D721Med (cell line): ENCODE measurements around the gene FIBIN.

Experiments
- DNase-seq: peaks from one replicate; pipeline ENCODE4 v3.0.0; 2011; ENCODE audit warnings: low spot score; ENCODE audit not compliant: insufficient read length
- FAIRE-seq: peaks from 2 replicates; lab custom pipeline; 2011; peaks lifted over from hg19 to GRCh38; lab: Jason Lieb, UNC
- CTCF ChIP-seq: IDR thresholded peaks from 2 replicates; pipeline ENCODE4 v1.5.1; 2012; ENCODE audit warnings: mild to moderate bottlenecking, control low read depth; ENCODE audit not compliant: insufficient read depth; ENCODE audit errors: missing control alignments

FIBIN gene

GRCh38 chr11:27024865-27025264 lies 31.0 kb downstream of the FIBIN start:
- DNase-seq (no peak), FAIRE-seq (no peak)
- TF ChIP-seq CTCF: no peak

DNA sequence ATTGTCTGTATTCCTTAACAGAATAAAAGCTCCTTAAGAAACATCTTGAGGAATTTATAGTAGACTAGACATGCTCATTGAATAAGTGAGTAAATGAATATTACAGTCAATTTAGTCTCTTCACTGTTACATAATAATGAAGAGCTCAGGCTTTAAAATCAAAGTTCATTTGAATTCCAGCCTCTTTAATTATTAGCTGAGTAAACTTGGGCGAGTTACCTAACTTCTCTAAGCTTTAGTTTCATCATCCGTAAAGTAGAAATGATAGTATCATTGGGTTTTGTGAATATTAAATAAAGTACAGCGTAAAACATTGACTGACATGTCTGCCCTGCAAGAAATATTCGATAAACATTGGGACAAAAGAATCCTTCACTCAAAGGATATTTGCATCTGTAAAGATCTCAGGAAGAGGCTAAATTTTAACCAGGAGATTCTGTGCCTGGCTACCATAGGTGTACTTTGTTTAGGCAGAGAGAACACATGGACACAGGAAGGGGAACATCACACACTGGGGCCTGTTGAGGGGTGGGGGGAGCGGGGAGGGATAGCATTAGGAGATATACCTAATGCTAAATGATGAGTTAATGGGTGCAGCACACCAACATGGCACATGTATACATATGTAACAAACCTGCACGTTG lies 31.5 kb downstream of the FIBIN start:
- TF ChIP-seq CTCF: no peak
- no peak for FAIRE-seq

DNA sequence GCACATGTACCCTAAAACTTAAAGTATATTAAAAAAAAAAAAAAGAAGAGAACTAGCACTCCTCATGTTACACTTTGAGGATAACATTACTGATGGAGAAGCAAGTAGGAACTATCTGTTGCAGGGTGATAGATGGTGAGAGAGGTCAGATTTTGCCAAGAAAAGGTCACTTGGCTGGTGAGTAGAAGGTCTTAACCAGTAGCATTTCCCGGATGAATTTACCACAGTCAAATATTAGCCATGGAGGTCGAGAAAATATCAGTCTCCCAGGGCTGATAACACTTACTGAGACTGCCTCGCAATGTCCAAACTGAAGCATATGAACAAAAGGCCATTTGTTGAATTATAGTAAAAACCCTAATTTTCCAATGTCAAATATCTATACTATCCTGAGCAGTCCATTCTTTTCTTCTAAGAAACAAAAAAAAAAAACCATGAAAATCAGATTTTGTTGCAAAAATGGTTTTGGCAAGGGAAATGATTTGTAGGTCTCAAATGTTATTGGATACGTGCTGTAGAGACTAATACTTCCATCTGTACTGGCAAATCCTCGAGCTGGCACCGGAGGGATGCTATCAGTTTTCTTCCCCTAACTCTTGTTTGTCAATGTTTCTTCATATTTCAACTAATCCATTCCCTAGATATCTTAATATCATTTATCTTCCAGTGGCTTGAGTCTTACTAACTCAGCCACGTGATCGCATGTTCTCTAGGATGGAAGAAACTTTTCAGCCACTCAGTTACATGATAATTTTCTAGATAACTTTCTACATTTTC lies 32.2 kb downstream of the FIBIN start:
- FAIRE-seq (no peak), DNase-seq (no peak)
- TF ChIP-seq CTCF: no peak

More for the DNA sequence above, 31.5 kb downstream of the FIBIN start:
- DNase-seq: no peak

GRCh38 chr11:27028561-27028965 lies 34.7 kb downstream of the FIBIN start:
- no peak for DNase-seq
- no peak for TF ChIP-seq CTCF
- no peak for FAIRE-seq

- TF ChIP-seq CTCF: no peak
- FAIRE-seq: no peak
- no peak for DNase-seq
These were observed 36.1 kb downstream of the FIBIN start for GRCh38 chr11:27029966-27030365.

DNA sequence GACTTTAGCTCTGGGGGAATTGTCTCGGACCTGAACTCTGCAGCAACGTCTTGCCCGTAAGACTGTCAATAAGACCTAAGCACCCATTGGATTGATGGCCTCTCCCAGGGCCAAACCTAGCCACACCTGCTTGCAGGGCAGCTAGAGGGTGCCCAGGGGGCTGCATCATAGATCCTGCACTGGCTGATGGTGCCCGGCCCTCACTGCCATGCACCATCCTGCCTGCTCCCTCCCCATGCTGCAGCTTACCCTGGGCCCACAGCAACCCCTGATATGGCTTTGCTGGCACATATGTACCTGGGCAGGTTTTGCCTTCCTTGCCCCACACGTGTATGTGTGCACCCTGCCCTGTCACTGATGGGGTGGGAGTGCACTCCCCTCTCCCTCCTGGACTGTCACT lies 37.8 kb downstream of the FIBIN start:
- no peak for TF ChIP-seq CTCF
- FAIRE-seq (no peak), DNase-seq (no peak)

DNA sequence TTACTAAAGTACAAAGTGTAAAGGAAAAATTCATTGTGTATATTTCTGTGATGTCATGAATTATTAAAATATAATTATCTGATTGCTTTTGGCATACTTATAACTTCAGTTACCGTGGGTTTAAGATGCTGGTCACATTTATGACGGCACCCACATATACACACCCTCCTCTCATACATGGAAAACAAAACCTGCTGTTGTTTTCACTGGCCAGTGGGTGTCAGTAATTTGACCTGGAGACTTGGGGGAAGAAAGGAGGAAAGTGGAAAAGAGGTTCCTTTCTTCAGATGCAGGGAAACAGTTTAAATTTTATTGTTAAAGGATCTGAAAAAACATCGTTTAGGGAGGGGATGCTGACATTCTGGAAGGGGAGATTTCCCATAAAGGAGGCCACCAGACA lies 46.0 kb downstream of the FIBIN start:
- no peak for TF ChIP-seq CTCF
- FAIRE-seq (no peak), DNase-seq (no peak)
